Astrocyte of the spinal cord (primary cell): ENCODE data around the gene RYR1.

Source experiments
- DNase-seq: peaks from one replicate; pipeline ENCODE4 v3.0.0; 2011; ENCODE audit warnings: low read depth, low spot score
- H3K4me3 ChIP-seq: 2 replicates; pipeline ENCODE4 v1.5.1; 2011; ENCODE audit warnings: low read depth, mild to moderate bottlenecking, low read length, moderate library complexity
- CTCF ChIP-seq: IDR thresholded peaks from 2 replicates; pipeline ENCODE4 v1.5.1; 2012; ENCODE audit warnings: low read depth, mild to moderate bottlenecking, low read length, inconsistent platforms
- in situ Hi-C: cut with HindIII; loops from 2 replicates; pipeline ENCODE4 v1.10.0; 2017; ENCODE audit warnings: low sequenced_read_pairs

RYR1 gene

GRCh38 chr19:38632476-38633213 lies 199.2 kb downstream of the RYR1 start:
- DNase-seq: no peak
- no peak for TF ChIP-seq CTCF
- H3K4me3 ChIP-seq: no peak overlapping the region
- in situ Hi-C loops: no loop called here

- TF ChIP-seq CTCF: peak; percentile 93
- in situ Hi-C loops: no loop called here
- DNase-seq: peak; percentile 56
- H3K4me3 ChIP-seq: no peak overlapping the region
Measured at GRCh38 chr19:38634757-38635482, 201.4 kb downstream of the RYR1 start.

- TF ChIP-seq CTCF: no peak
- in situ Hi-C loops: no loop called here
- no peak for DNase-seq
- H3K4me3 ChIP-seq: no peak overlapping the region
Measured at GRCh38 chr19:38635483-38636399, 202.2 kb downstream of the RYR1 start.
